HAP-1 (cell line): ENCODE measurements around the gene ZACN.
"Not testable (repeated sequence)": the region's sequence is repeated elsewhere in the genome, so short reads cannot be mapped to it uniquely, and the experiment has no call there.

Experiments used
- DNase-seq, 2 experiments: peaks; one replicate each; pipeline ENCODE4 v3.0.0-alpha.2; 2016 to 2020; ENCODE audit warnings: low spot score in 2 of 2
- H3K27me3 ChIP-seq: fragments of 250-450 bp; sonication (Bioruptor Pico); 2 replicates; pipeline ENCODE4 v1.5.1; 2020; ENCODE audit warnings: low read depth, mild to moderate bottlenecking, moderate library complexity
- H3K36me3 ChIP-seq: fragments of 250-450 bp; sonication (Bioruptor Pico); replicated peaks from 2 replicates; pipeline ENCODE4 v1.5.1; 2020; ENCODE audit warnings: mild to moderate bottlenecking
- H3K4me1 ChIP-seq: fragments of 250-450 bp; sonication (Bioruptor Pico); 2 replicates; pipeline ENCODE4 v1.5.1; 2020; ENCODE audit warnings: mild to moderate bottlenecking
- H3K4me3 ChIP-seq: fragments of 250-450 bp; sonication (Bioruptor Pico); 2 replicates; pipeline ENCODE4 v1.5.1; 2020; ENCODE audit warnings: mild to moderate bottlenecking, moderate library complexity
- H3K9me3 ChIP-seq: fragments of 250-450 bp; sonication (Bioruptor Pico); 2 replicates; pipeline ENCODE4 v1.5.1; 2020; ENCODE audit warnings: mild to moderate bottlenecking, moderate library complexity
- in situ Hi-C: fragments of 300-500 bp; cut with MboI; formaldehyde crosslinking; loops from 3 replicates; pipeline ENCODE4 v1.14.3; 2020; ENCODE audit warnings: low sequenced_read_pairs, inconsistent platforms, mixed read lengths

ZACN gene

GRCh38 chr17:76072148-76072858, 6.7 kb upstream of the ZACN start, which contains the start of gene SRP68:
Gene SRP68, minus strand, starts transcription at chr17:76072517. Its CDS starts 26 bp downstream, at chr17:76072491.
- peak; percentile 91 to 96 for DNase-seq
- Histone ChIP-seq H3K4me1 (peaks cover 8% of the 10 kb centered on the region), H3K36me3 (peaks cover 7% of the 10 kb centered on the region), H3K4me3 (peak within 1 kb of the TSS; percentile 64), H3K9me3 (no peaks in the 10 kb centered on the region), H3K27me3 (no peaks in the 10 kb centered on the region; the same call in 1 of the 2 replicates)
- in situ Hi-C loops: no loop called here

DNA sequence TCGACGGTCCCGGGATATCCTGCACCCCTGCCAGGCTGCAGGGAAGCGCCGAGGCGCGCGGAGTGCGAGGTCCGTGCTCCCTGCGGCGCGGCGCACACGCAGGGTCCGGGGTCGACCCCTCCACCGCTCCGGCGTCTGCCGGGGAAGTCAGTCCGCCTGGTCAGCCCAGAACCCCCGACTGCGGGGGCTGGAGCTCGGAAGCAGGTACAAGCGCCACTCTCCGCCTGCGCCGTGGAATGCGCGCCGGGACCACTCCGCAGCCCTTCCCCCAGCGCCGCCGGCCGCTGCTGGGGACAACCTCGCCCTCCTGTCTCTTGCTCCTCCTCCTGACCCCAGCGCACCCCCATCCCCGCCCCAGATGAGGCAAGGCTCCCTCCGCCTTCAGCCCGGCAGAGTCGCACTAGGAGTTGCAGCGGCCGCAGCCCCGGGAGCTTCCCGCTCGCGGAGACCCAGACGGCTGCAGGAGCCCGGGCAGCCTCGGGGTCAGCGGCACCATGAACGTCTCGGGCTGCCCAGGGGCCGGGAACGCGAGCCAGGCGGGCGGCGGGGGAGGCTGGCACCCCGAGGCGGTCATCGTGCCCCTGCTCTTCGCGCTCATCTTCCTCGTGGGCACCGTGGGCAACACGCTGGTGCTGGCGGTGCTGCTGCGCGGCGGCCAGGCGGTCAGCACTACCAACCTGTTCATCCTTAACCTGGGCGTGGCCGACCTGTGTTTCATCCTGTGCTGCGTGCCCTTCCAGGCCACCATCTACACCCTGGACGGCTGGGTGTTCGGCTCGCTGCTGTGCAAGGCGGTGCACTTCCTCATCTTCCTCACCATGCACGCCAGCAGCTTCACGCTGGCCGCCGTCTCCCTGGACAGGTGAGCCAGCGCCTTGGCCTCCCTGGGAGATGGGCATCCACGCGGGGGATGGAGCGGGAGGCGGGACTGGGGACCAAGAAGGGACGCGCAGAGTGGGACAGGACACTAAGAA, 4.3 kb upstream of the ZACN start, which contains the start of gene GALR2:
TSS of gene GALR2 (plus strand) at position 392 of the 974 bp plus-strand sequence. CDS start at position 495, 103 bp downstream.
- Histone ChIP-seq H3K9me3 (no peaks in the 10 kb centered on the region), H3K4me3 (no peak within 1 kb of the TSS), H3K4me1 (peaks cover 8% of the 10 kb centered on the region), H3K27me3 (peaks cover 13% of the 10 kb centered on the region), H3K36me3 (no peaks in the 10 kb centered on the region)
- no peak for DNase-seq
- in situ Hi-C loops: no loop called here

GRCh38 chr17:76075364-76076145, 3.4 kb upstream of the ZACN start:
- in situ Hi-C loops: no loop called here
- DNase-seq: no peak
- no peaks in the 10 kb centered on the region for H3K36me3 ChIP-seq
- peaks cover 20% of the 10 kb centered on the region for H3K27me3 ChIP-seq
- peaks cover 8% of the 10 kb centered on the region for H3K4me1 ChIP-seq
- H3K4me3 ChIP-seq: no peak overlapping the region
- H3K9me3 ChIP-seq: no peaks in the 10 kb centered on the region

GRCh38 chr17:76076146-76076764, 2.7 kb upstream of the ZACN start:
- Histone ChIP-seq H3K4me1 (peaks cover 2% of the 10 kb centered on the region), H3K9me3 (no peaks in the 10 kb centered on the region), H3K36me3 (no peaks in the 10 kb centered on the region), H3K4me3 (no peak overlapping the region), H3K27me3 (peaks cover 20% of the 10 kb centered on the region)
- in situ Hi-C loops: no loop called here
- DNase-seq: no peak

- Histone ChIP-seq H3K4me3 (no peak overlapping the region), H3K27me3 (peaks cover 20% of the 10 kb centered on the region), H3K4me1 (no peaks in the 10 kb centered on the region), H3K36me3 (no peaks in the 10 kb centered on the region), H3K9me3 (no peaks in the 10 kb centered on the region)
- in situ Hi-C loops: no loop called here
- no peak for DNase-seq
Measured at GRCh38 chr17:76076765-76077583, 2.0 kb upstream of the ZACN start.

GRCh38 chr17:76077584-76078110, 1.3 kb upstream of the ZACN start:
- no peak for DNase-seq
- in situ Hi-C loops: no loop called here

GRCh38 chr17:76078370-76078769, 612 bp upstream of the ZACN start:
- DNase-seq, H3K4me3 ChIP-seq, H3K4me1 ChIP-seq, H3K9me3 ChIP-seq, in situ Hi-C loops: not testable (repeated sequence)
- Histone ChIP-seq H3K36me3 (peaks cover 11% of the 10 kb centered on the region), H3K27me3 (peaks cover 20% of the 10 kb centered on the region)

More at GRCh38 chr17:76077584-76078110, 1.3 kb upstream of the ZACN start:
- H3K4me3 ChIP-seq: no peak overlapping the region
- H3K4me1 ChIP-seq: no peaks in the 10 kb centered on the region
- H3K9me3 ChIP-seq: no peaks in the 10 kb centered on the region
- H3K27me3 ChIP-seq: peaks cover 20% of the 10 kb centered on the region
- peaks cover 4% of the 10 kb centered on the region for H3K36me3 ChIP-seq

GRCh38 chr17:76079535-76079955, 563 bp downstream of the ZACN start:
- DNase-seq: no peak
- no peaks in the 10 kb centered on the region for H3K4me1 ChIP-seq
- peaks cover 19% of the 10 kb centered on the region for H3K36me3 ChIP-seq
- in situ Hi-C loops: no loop called here
- H3K9me3 ChIP-seq: no peaks in the 10 kb centered on the region
- H3K27me3 ChIP-seq: peaks cover 20% of the 10 kb centered on the region
- no peak overlapping the region for H3K4me3 ChIP-seq

DNA sequence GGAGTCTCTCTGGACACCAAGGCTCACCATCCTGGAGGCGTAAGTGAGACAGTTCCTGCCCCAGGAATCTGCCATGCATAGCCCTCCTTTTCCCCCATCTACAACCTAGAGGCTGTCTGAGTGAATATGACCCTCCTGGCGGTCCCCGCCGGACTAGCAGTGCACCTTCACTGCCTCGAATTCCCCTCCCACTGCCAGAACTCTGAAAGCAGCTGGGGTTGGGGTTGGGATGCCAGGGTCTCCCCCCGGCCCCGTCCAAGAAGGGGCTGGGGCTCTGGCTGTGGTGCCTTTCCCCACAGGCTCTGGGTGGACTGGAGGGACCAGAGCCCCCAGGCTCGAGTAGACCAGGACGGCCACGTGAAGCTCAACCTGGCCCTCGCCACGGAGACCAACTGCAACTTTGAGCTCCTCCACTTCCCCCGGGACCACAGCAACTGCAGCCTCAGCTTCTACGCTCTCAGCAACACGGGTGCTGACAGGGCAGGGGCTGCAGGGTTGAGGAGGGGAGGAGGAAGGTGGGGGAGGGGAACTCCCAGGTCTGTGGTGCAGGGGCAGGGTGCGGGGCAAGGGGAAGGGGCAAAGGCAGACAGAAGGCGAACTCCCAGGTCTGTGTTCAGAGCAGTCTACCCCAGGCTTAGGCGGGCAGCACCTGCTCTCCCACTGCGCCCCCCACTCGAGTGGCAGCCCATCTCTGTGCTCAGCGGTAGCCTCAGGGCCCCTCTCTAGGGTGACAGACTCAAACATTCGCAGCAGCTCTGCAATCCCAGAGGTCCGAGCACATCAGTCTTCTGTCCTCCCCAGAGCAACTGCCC, 1.2 kb downstream of the ZACN start:
- Histone ChIP-seq H3K36me3 (peaks cover 25% of the 10 kb centered on the region), H3K4me3 (no peak overlapping the region), H3K4me1 (no peaks in the 10 kb centered on the region), H3K9me3 (no peaks in the 10 kb centered on the region), H3K27me3 (peaks cover 20% of the 10 kb centered on the region)
- DNase-seq: no peak
- in situ Hi-C loops: no loop called here

GRCh38 chr17:76080768-76081287, 1.8 kb downstream of the ZACN start:
- peaks cover 32% of the 10 kb centered on the region for H3K36me3 ChIP-seq
- H3K4me1 ChIP-seq: no peaks in the 10 kb centered on the region
- no peak overlapping the region for H3K4me3 ChIP-seq
- no peaks in the 10 kb centered on the region for H3K9me3 ChIP-seq
- no peak for DNase-seq
- in situ Hi-C loops: no loop called here
- H3K27me3 ChIP-seq: peaks cover 20% of the 10 kb centered on the region

- in situ Hi-C loops: no loop called here
- no peaks in the 10 kb centered on the region for H3K4me1 ChIP-seq
- H3K36me3 ChIP-seq: peaks cover 35% of the 10 kb centered on the region
- H3K4me3 ChIP-seq: no peak overlapping the region
- no peaks in the 10 kb centered on the region for H3K9me3 ChIP-seq
- peaks cover 20% of the 10 kb centered on the region for H3K27me3 ChIP-seq
- DNase-seq: no peak
Measured at GRCh38 chr17:76081295-76082210, 2.6 kb downstream of the ZACN start.
